ENCODE data around the gene ITPK1. TPM values are rescaled to one million over a fixed set of nuclear protein-coding genes. Genes with fewer than 3 reads are reported as not detected.

ITPK1 gene
- total RNA-seq, 1 experiment from 2014 or later, result 25.9 TPM

DNA sequence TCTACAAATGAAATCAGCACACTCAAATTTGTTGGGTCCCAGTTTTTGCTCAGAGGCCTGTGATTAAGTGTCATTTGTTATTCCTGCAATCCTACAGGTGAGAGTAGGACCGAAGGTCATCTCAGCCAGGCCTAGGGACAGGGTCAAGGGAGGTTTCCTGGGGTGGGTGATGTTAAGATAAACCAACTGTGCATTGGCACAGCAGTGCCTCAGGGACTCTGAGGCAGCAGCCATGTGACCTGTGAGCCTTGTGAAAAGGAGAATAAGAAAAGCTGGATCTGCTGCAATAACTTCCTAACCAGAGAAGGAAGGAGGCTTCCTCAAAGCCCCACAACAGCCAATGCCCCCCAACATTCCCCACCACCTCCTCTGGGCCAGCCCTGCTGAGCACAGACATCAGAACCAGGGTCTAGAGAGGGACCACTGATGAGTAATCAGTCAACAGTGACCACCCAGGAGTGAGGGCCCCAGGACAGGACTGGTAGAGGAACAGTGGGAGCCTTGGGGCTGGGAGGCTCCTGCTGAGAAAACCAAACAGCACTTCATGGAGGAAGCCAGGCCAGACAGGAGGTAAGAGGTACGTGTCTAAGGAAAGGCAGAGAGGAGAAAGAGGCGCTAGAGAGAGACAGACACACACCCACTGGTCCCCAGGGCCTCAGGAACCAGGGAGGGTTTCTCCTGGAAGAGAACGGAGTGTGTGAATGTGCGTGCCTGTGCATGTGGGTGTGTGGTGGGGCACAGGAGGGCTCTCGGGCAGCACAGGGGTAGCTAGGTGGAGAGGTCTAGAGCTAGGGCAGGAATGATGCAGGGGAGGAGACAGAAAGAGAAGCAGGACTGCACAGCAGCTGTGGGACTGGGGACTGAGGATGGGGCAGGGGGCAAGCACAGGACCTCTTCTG is 82.4 kb downstream of the ITPK1 start:
- CTCF ChIA-PET, result no interaction called here
- no peak for DNase-seq (ENCODE audit: low read depth, low spot score)

DNA sequence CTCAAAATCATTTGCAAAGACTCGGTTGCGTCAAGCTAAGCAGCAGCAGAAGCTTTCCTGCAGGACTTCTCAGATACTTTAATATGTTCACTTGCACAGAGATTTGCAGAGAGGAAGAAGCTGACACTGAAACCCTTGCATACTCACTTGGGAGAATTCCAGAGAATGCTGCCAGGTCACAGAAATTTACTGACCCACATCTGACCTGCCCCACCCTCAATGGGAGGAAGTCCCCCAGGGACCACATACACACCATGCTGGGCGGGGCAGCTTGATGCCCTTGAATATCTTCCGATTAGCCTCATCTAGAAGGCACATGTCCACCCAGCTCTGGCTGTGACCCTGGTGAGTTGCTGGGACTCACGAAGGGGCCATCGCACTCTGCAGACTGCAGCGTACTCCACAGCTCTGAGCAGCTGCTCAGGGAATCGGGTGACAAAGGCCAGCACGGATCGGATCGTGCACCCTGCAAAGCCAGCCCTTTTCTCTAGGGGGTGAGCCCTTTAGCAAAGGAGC is 83.2 kb downstream of the ITPK1 start:
- no peak overlapping the region for H3K27ac ChIP-seq (ENCODE audit: low read length)
- H3K4me3 ChIP-seq (ENCODE audit: low read depth in 2 of 2, low read length in 2 of 2), result no peak overlapping the region
- H3K36me3 ChIP-seq (ENCODE audit: control insufficient read depth, insufficient read depth, low read length), result no peaks in the 10 kb centered on the region
- no peaks in the 10 kb centered on the region for H3K4me1 ChIP-seq (ENCODE audit: control insufficient read depth, insufficient read depth, low read length)
- ATAC-seq (no peak), DNase-seq (ENCODE audit: low read depth, low spot score) (no peak)
- POLR2A ChIA-PET, result no interaction called here
- no TSS peak for BruUV-seq (replicated peaks)
- no peaks in the 10 kb centered on the region for H3K9me3 ChIP-seq (ENCODE audit: control insufficient read depth, insufficient read depth, low read depth, low read length)
- in situ Hi-C loops (cut with HindIII; ENCODE audit: low pct_unique_long_range_greater_than_20kb, low sequenced_read_pairs), result no loop called here
- no peaks in the 10 kb centered on the region for H3K27me3 ChIP-seq (ENCODE audit: control insufficient read depth, insufficient read depth, low read length)
- CTCF ChIA-PET, result no interaction called here
- TF ChIP-seq, protein P1, sequence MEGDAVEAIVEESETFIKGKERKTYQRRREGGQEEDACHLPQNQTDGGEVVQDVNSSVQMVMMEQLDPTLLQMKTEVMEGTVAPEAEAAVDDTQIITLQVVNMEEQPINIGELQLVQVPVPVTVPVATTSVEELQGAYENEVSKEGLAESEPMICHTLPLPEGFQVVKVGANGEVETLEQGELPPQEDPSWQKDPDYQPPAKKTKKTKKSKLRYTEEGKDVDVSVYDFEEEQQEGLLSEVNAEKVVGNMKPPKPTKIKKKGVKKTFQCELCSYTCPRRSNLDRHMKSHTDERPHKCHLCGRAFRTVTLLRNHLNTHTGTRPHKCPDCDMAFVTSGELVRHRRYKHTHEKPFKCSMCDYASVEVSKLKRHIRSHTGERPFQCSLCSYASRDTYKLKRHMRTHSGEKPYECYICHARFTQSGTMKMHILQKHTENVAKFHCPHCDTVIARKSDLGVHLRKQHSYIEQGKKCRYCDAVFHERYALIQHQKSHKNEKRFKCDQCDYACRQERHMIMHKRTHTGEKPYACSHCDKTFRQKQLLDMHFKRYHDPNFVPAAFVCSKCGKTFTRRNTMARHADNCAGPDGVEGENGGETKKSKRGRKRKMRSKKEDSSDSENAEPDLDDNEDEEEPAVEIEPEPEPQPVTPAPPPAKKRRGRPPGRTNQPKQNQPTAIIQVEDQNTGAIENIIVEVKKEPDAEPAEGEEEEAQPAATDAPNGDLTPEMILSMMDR (IDR thresholded peaks at IDR 0.05), result no peak
- TF ChIP-seq SIN3A (IDR thresholded peaks at IDR 0.05; ENCODE audit: borderline replicate concordance, insufficient read depth, low read depth, low read length), result no peak
- intact Hi-C loops (cut with micrococcal nuclease; ENCODE audit: unreplicated experiment), result no loop called here

More for the DNA sequence above, 82.4 kb downstream of the ITPK1 start:
- Histone ChIP-seq H3K27me3 (ENCODE audit: control insufficient read depth, insufficient read depth, low read length) (no peaks in the 10 kb centered on the region), H3K4me1 (ENCODE audit: control insufficient read depth, insufficient read depth, low read length) (no peaks in the 10 kb centered on the region), H3K4me3 (ENCODE audit: low read depth in 2 of 2, low read length in 2 of 2) (no peak overlapping the region), H3K36me3 (ENCODE audit: control insufficient read depth, insufficient read depth, low read length) (no peaks in the 10 kb centered on the region), H3K27ac (ENCODE audit: low read length) (no peak overlapping the region), H3K9me3 (ENCODE audit: control insufficient read depth, insufficient read depth, low read depth, low read length) (no peaks in the 10 kb centered on the region)
- TF ChIP-seq SIN3A (IDR thresholded peaks at IDR 0.05; ENCODE audit: borderline replicate concordance, insufficient read depth, low read depth, low read length), result no peak
- intact Hi-C loops (cut with micrococcal nuclease; ENCODE audit: unreplicated experiment) (no loop called here), in situ Hi-C loops (cut with HindIII; ENCODE audit: low pct_unique_long_range_greater_than_20kb, low sequenced_read_pairs) (no loop called here)
- POLR2A ChIA-PET, result no interaction called here
- no peak for ATAC-seq
- BruUV-seq (replicated peaks), result no TSS peak

DNA sequence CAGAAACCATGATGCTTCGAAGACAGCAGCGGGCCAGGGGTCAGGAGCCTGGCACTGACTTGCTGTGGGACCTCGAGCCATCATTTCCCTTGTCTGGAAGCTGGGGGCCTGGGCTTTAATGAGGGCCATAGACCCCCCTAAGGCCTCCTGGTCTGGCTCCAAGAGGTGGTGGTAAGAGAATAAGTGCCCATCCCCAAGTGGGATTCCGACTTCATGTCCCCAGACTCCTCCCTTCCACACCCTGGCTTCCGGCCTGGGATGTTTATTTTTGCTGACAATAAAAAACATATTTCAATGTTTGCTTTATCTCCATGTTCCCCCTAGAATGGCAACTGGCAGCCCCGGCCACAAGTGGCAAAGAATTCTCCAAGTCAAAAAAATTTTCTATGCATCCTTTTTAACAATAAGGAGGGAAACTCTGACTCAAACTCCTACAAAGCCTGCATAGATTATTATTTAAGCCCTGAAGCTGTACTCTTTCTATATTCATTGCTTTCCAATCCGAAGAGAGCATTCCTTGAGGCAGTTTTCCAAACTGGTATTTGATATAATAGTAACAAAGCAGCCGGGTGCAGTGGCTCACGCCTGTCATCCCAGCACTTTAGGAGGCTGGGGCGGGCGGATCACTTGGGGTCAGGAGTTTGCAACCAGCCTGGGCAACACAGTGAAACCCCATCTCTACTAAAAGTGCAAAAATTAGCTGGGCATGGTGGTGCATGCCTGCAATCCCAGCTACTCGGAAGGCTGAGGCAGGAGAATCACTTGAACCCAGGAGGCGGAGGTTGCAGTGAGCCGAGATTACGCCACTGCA is 84.0 kb downstream of the ITPK1 start:
- H3K36me3 ChIP-seq (ENCODE audit: control insufficient read depth, insufficient read depth, low read length), result no peaks in the 10 kb centered on the region
- ChIA-PET CTCF (no interaction called here), POLR2A (no interaction called here)
- H3K4me1 ChIP-seq (ENCODE audit: control insufficient read depth, insufficient read depth, low read length), result no peaks in the 10 kb centered on the region
- H3K27ac ChIP-seq (ENCODE audit: low read length), result no peak overlapping the region
- H3K9me3 ChIP-seq (ENCODE audit: control insufficient read depth, insufficient read depth, low read depth, low read length), result no peaks in the 10 kb centered on the region
- intact Hi-C loops (cut with micrococcal nuclease; ENCODE audit: unreplicated experiment) (no loop called here), in situ Hi-C loops (cut with HindIII; ENCODE audit: low pct_unique_long_range_greater_than_20kb, low sequenced_read_pairs) (no loop called here)
- no TSS peak for BruUV-seq (replicated peaks)
- no peak overlapping the region for H3K4me3 ChIP-seq (ENCODE audit: low read depth in 2 of 2, low read length in 2 of 2)
- TF ChIP-seq, protein P2, sequence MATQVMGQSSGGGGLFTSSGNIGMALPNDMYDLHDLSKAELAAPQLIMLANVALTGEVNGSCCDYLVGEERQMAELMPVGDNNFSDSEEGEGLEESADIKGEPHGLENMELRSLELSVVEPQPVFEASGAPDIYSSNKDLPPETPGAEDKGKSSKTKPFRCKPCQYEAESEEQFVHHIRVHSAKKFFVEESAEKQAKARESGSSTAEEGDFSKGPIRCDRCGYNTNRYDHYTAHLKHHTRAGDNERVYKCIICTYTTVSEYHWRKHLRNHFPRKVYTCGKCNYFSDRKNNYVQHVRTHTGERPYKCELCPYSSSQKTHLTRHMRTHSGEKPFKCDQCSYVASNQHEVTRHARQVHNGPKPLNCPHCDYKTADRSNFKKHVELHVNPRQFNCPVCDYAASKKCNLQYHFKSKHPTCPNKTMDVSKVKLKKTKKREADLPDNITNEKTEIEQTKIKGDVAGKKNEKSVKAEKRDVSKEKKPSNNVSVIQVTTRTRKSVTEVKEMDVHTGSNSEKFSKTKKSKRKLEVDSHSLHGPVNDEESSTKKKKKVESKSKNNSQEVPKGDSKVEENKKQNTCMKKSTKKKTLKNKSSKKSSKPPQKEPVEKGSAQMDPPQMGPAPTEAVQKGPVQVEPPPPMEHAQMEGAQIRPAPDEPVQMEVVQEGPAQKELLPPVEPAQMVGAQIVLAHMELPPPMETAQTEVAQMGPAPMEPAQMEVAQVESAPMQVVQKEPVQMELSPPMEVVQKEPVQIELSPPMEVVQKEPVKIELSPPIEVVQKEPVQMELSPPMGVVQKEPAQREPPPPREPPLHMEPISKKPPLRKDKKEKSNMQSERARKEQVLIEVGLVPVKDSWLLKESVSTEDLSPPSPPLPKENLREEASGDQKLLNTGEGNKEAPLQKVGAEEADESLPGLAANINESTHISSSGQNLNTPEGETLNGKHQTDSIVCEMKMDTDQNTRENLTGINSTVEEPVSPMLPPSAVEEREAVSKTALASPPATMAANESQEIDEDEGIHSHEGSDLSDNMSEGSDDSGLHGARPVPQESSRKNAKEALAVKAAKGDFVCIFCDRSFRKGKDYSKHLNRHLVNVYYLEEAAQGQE (IDR thresholded peaks at IDR 0.05; ENCODE audit: insufficient read depth in 1 of 2, low read depth in 2 of 2, low read length in 1 of 2), result no peak
- TF ChIP-seq SIN3A (IDR thresholded peaks at IDR 0.05; ENCODE audit: borderline replicate concordance, insufficient read depth, low read depth, low read length) (no peak), TCF7L2 (IDR thresholded peaks at IDR 0.05; ENCODE audit: low read depth, low read length) (no peak), POLR2AphosphoS5 (IDR thresholded peaks at IDR 0.05; ENCODE audit: low read depth, low read length) (no peak)
- TF ChIP-seq, protein P1 (IDR thresholded peaks at IDR 0.05), result no peak
- no peak for ATAC-seq
- no peaks in the 10 kb centered on the region for H3K27me3 ChIP-seq (ENCODE audit: control insufficient read depth, insufficient read depth, low read length)
- no peak for DNase-seq (ENCODE audit: low read depth, low spot score)

Data from Panc1 (cell line).